OCI-LY3 (cell line): ENCODE data around the gene LIN54.
"Not testable (repeated sequence)": the region's sequence is repeated elsewhere in the genome, so short reads cannot be mapped to it uniquely, and the experiment has no call there.

Experiments used
- H2AFZ ChIP-seq: fragments of 200-600, 300-600 bp; shearing (Covaris generic); 2 replicates; pipeline ENCODE4 v1.6.0; 2014; ENCODE audit warnings: antibody characterized with exemption, low read depth, low read length
- H3K27ac ChIP-seq: fragments of 200-600, 300-600 bp; sonication (generic); 2 replicates; pipeline ENCODE4 v1.5.1; 2014; ENCODE audit warnings: mild to moderate bottlenecking, low read length, moderate library complexity, mixed read lengths
- H3K27me3 ChIP-seq: fragments of 200-600, 300-600 bp; sonication (generic); 2 replicates; pipeline ENCODE4 v1.6.1; 2014; ENCODE audit warnings: low read depth, low read length, mixed read lengths
- H3K36me3 ChIP-seq: fragments of 200-600, 300-600 bp; sonication (generic); replicated peaks from 2 replicates; pipeline ENCODE3; 2014; ENCODE audit warnings: low read depth, low read length, mixed read lengths
- H3K4me1 ChIP-seq: fragments of 300-600, 200-600 bp; sonication (generic); 2 replicates; pipeline ENCODE4 v1.6.1; 2014; ENCODE audit warnings: low read length, mixed read lengths
- H3K4me2 ChIP-seq: fragments of 200-600, 300-600 bp; sonication (generic); 2 replicates; pipeline ENCODE4 v1.6.1; 2014; ENCODE audit warnings: low read length, mixed read lengths
- H3K4me3 ChIP-seq: fragments of 300-600, 200-600 bp; sonication (generic); 2 replicates; pipeline ENCODE4 v1.5.1; 2014; ENCODE audit warnings: antibody characterized with exemption, mild to moderate bottlenecking, low read length, moderate library complexity
- H3K79me2 ChIP-seq: fragments of 300-600, 200-600 bp; shearing (Covaris generic); 2 replicates; pipeline ENCODE4 v1.6.1; 2014; ENCODE audit warnings: mild to moderate bottlenecking, low read length, mixed read lengths
- H3K9ac ChIP-seq: fragments of 300-600, 200-600 bp; shearing (Covaris generic); 2 replicates; pipeline ENCODE4 v1.6.0; 2014; ENCODE audit warnings: mild to moderate bottlenecking, low read length, moderate library complexity
- H3K9me3 ChIP-seq: fragments of 200-600, 300-600 bp; shearing (Covaris generic); 2 replicates; pipeline ENCODE4 v1.6.1; 2014; ENCODE audit warnings: low read length, mixed read lengths; ENCODE audit not compliant: insufficient read depth
- H4K20me1 ChIP-seq: fragments of 200-600, 300-600 bp; sonication (generic); 2 replicates; pipeline ENCODE4 v1.6.1; 2016; ENCODE audit warnings: low read length, mixed read lengths; ENCODE audit not compliant: insufficient read depth
- EZH2phosphoT487 ChIP-seq: fragments of 200-600 bp; shearing (Covaris generic); IDR thresholded peaks from 2 replicates; pipeline ENCODE4 v1.6.1; 2018; ENCODE audit warnings: antibody characterized with exemption, mixed run types, low read depth
- TF ChIP-seq, protein P1 (sequence below): fragments of 200-600, 300-600 bp; sonication (generic); IDR thresholded peaks from 2 replicates; pipeline ENCODE4 v1.5.1; 2014; ENCODE audit warnings: antibody characterized with exemption, low read length, low read depth

The LIN54 gene

DNA sequence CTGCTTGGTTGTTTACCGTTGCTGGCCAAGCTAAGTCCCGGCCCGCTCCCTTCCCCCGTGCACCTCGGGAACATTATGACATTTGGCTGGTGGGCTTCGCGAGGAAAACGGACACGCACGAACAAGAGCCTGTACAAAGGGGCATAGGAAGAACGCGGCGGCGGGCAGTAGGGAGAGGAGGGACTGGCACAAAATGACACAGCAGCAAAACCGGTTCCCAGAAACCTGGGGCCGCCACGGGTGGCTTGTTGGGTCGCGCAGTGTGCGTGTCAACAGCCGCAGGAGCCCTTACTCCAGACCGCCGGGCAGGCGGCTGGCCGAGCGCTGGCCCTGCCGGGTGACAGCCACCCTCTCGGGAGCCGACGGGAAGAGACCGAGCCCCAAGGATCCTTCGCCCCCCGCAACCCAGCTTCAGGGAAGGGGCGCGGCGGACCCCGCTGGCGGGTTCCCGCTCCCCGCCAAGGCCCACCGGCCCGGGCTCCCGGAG, 1.6 kb upstream of the LIN54 start:
- Histone ChIP-seq H3K9ac (peak overlapping the region; percentile 77), H3K4me2 (peak overlapping the region; percentile 85), H3K27ac (peak overlapping the region; percentile 56), H3K36me3 (no peaks in the 10 kb centered on the region), H3K79me2 (peaks cover 52% of the 10 kb centered on the region), H3K9me3 (no peaks in the 10 kb centered on the region), H3K4me1 (peaks cover 21% of the 10 kb centered on the region), H3K4me3 (peak overlapping the region; percentile 89), H3K27me3 (no peaks in the 10 kb centered on the region), H2AFZ (no peak overlapping the region; the same call in 1 of the 2 replicates), H4K20me1 (no peaks in the 10 kb centered on the region)
- TF ChIP-seq EZH2phosphoT487 = no peak
- TF ChIP-seq, protein P1, sequence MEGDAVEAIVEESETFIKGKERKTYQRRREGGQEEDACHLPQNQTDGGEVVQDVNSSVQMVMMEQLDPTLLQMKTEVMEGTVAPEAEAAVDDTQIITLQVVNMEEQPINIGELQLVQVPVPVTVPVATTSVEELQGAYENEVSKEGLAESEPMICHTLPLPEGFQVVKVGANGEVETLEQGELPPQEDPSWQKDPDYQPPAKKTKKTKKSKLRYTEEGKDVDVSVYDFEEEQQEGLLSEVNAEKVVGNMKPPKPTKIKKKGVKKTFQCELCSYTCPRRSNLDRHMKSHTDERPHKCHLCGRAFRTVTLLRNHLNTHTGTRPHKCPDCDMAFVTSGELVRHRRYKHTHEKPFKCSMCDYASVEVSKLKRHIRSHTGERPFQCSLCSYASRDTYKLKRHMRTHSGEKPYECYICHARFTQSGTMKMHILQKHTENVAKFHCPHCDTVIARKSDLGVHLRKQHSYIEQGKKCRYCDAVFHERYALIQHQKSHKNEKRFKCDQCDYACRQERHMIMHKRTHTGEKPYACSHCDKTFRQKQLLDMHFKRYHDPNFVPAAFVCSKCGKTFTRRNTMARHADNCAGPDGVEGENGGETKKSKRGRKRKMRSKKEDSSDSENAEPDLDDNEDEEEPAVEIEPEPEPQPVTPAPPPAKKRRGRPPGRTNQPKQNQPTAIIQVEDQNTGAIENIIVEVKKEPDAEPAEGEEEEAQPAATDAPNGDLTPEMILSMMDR = no peak

DNA sequence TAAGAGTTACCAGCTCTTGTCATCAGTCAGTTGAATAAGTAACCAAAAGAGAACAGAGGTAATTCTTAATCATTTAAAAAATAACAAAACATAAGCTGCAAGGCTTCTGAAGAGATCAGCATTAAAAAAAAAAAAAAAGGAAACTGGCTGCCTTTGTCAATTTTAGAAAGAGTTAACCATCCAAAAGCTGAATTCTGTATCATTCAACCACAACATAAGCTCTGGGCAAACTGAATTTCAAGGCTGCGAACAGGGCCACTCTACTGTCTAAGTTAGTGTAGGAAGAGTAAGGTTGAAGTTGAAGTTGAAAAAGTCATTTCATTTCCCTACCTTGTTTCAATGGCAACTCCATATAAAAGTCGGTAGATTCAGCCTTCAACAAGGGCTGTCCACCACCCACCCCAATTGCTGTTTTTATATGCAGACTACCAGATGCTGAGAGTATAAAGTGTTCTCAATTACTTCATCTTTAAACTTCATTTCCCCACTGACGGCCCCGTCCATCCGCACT, 1.1 kb upstream of the LIN54 start:
- Histone ChIP-seq H3K4me1 (peaks cover 21% of the 10 kb centered on the region), H3K27ac (peak overlapping the region; percentile 56), H2AFZ (no peak overlapping the region), H3K9ac (peak overlapping the region; percentile 77), H4K20me1 (no peaks in the 10 kb centered on the region), H3K27me3 (no peaks in the 10 kb centered on the region), H3K4me3 (peak overlapping the region; percentile 89), H3K79me2 (peaks cover 56% of the 10 kb centered on the region), H3K4me2 (peak overlapping the region; percentile 85), H3K36me3 (no peaks in the 10 kb centered on the region), H3K9me3 (no peaks in the 10 kb centered on the region)
- TF ChIP-seq, protein P1 = no peak
- no peak for TF ChIP-seq EZH2phosphoT487

DNA sequence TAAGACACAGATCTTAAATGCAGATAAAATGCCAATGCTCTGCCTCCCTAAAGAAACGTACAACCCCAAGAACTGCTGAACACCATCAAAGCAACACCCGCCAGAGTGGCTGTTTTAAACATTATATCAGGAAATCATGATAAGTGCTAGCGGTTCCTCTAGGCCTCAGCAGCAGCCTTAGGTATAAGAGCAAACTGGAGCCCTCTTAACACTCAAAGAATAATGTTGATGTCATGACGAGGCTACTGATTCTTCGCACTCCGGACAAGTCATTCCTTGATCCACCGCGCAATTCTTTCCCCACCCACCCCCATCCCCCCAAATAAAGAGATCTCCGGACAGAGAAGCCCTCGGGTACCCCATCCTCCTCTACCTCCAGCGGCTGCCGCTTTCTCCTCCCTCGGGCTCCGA, 507 bp downstream of the LIN54 start:
- Histone ChIP-seq H3K27me3 (no peaks in the 10 kb centered on the region), H3K36me3 (no peaks in the 10 kb centered on the region)

DNA sequence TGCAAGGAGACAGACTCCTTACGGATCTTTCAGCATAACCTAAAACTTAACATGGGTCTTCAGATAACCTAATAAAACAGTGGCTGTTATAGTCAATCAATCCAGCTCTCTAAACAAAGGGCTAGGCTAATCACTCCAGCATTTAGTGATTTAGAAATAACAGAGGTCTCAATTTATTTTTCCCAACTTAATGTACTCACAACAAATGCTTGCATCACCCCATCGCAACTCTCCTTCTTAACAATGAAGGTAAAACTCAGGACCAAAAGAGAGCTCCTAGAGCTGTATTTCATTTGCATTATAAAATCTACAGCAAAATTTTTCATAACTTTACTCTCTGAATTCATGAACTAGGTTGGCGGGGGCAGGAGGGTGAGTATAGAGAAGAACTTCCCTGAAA, 1.1 kb downstream of the LIN54 start:
- TF ChIP-seq, protein P1 = no peak
- TF ChIP-seq EZH2phosphoT487 = no peak
- Histone ChIP-seq H3K4me1 (peaks cover 21% of the 10 kb centered on the region), H3K79me2 (peaks cover 78% of the 10 kb centered on the region), H3K9ac (peak overlapping the region; percentile 84), H3K4me2 (peak overlapping the region; percentile 79), H3K27ac (peak overlapping the region; percentile 63), H4K20me1 (peaks cover 5% of the 10 kb centered on the region; the same call in 1 of the 2 replicates), H3K9me3 (no peaks in the 10 kb centered on the region), H3K27me3 (no peaks in the 10 kb centered on the region), H2AFZ (no peak overlapping the region), H3K36me3 (no peaks in the 10 kb centered on the region), H3K4me3 (peak overlapping the region; percentile 89)

More for the DNA sequence above, 507 bp downstream of the LIN54 start:
- 0 out of 2 replicates have a peak, but pooled peaks cover 5% of the 10 kb centered on the region for H4K20me1 ChIP-seq
- peak overlapping the region; percentile 63 for H3K27ac ChIP-seq
- peaks cover 21% of the 10 kb centered on the region for H3K4me1 ChIP-seq
- peak overlapping the region; percentile 89 for H3K4me3 ChIP-seq
- peak overlapping the region; percentile 84 for H3K9ac ChIP-seq
- H3K9me3 ChIP-seq = no peaks in the 10 kb centered on the region
- H3K79me2 ChIP-seq = peaks cover 73% of the 10 kb centered on the region
- TF ChIP-seq EZH2phosphoT487 = no peak
- TF ChIP-seq, protein P1 = no peak
- peak overlapping the region; percentile 79 for H3K4me2 ChIP-seq
- H2AFZ ChIP-seq = 0 out of 2 replicates have a peak overlapping the region, but pooled peaks have one; percentile 17

DNA sequence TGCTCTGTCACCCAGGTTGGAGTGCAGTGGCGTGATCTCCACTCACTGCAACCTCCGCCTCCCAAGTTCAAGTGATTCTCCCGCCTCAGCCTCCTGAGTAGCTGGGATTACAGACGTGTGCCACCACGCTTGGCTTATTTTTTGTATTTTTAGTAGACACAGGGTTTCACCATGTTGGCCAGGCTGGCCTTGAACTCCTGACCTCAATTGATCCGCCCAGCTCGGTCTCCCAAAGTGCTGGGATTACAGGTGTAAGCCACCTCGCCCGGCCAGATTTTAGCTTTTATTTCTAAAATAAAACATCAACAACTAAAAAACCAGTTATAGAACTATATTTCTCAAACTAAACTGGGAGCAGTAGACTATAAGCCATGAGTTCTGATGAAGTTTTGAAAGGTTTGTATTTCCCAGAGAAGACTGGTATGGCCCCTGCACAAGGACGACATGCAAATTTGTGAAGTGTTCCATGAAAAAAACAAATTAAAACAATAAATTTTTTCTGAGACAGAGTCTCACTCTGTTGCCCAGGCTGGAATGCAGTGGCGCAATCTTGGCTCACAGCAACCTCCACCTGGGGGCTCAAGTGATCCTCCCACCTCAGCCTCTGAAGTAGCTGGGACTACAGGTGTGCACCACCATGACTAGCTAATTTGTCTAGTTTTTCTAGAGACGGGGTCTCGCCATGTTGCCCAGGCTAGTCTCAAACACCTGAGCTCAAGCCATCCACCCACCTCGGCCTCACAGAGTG, 7.4 kb downstream of the LIN54 start:
- not testable (repeated sequence) for H3K36me3 ChIP-seq, H3K4me3 ChIP-seq, H3K27me3 ChIP-seq, H3K4me1 ChIP-seq, H2AFZ ChIP-seq, H3K27ac ChIP-seq, H3K4me2 ChIP-seq, H3K9me3 ChIP-seq, H3K9ac ChIP-seq
- peaks cover 13% of the 10 kb centered on the region; the same call in 1 of the 2 replicates for H4K20me1 ChIP-seq
- peaks cover 83% of the 10 kb centered on the region for H3K79me2 ChIP-seq
